Lower leg skin (tissue), 3 donors: ENCODE measurements around the gene PRKACG.

Source experiments
- CTCF ChIP-seq, 3 donors: fragments of 450-650 bp; IDR thresholded peaks; one replicate each; pipeline ENCODE4 v1.5.1; 2016; ENCODE audit warnings: antibody characterized with exemption in 3 of 3, mild to moderate bottlenecking in 3 of 3, moderate library complexity in 2 of 3
- POLR2A ChIP-seq, 2 donors: fragments of 450-650 bp; IDR thresholded peaks; one replicate each; pipeline ENCODE4 v1.6.1; 2016 to 2017; ENCODE audit warnings: antibody characterized with exemption in 2 of 2, mild to moderate bottlenecking in 1 of 2, moderate library complexity in 1 of 2

- TF ChIP-seq POLR2A (IDR thresholded peaks at IDR 0.05) (no peak), CTCF (IDR thresholded peaks at IDR 0.05) (no peak)
These were observed 30.9 kb downstream of the PRKACG start for GRCh38 chr9:68983008-68983411.
